Chondrocyte (in vitro differentiated cells): ENCODE measurements around the gene ADM. TPM values are rescaled to one million over a fixed set of nuclear protein-coding genes. Genes with fewer than 3 reads are reported as not detected.

Experiments
- DNase-seq: peaks from one replicate; pipeline ENCODE4 v3.0.0; 2021; ENCODE audit warnings: mixed read lengths, low spot score
- H3K27ac Mint-ChIP-seq: one replicate; pipeline ENCODE4 v1.8.0; 2021; ENCODE audit warnings: mild to moderate bottlenecking, moderate library complexity, mixed read lengths; ENCODE audit not compliant: unreplicated experiment
- H3K27me3 Mint-ChIP-seq: 2 replicates; pipeline ENCODE4 v1.8.0; 2021; ENCODE audit warnings: low read depth, mixed read lengths
- H3K36me3 Mint-ChIP-seq: 2 replicates; pipeline ENCODE4 v1.8.0; 2021; ENCODE audit warnings: low read depth, mixed read lengths
- H3K4me1 Mint-ChIP-seq: 2 replicates; pipeline ENCODE4 v1.8.0; 2021; ENCODE audit warnings: low read depth, mild to moderate bottlenecking, mixed read lengths
- H3K4me3 Mint-ChIP-seq: one replicate; pipeline ENCODE4 v1.8.0; 2021; ENCODE audit warnings: mild to moderate bottlenecking, moderate library complexity, mixed read lengths; ENCODE audit not compliant: unreplicated experiment
- H3K9me3 Mint-ChIP-seq: 2 replicates; pipeline ENCODE4 v1.8.0; 2021; ENCODE audit warnings: low read depth, mixed read lengths
- CTCF ChIP-seq: fragments of 200-600 bp; sonication (generic); IDR thresholded peaks from 2 replicates; pipeline ENCODE4 v1.5.0; 2021; ENCODE audit warnings: antibody characterized with exemption, mild to moderate bottlenecking, moderate library complexity
- total RNA-seq: library from RNA; stranded (reverse); gene quantifications from 3 replicates; pipeline ENCODE4 v1.2.1, GENCODE V29; 2021

The ADM gene
- total RNA-seq, 1 donor from 2014 or later = 53.8 TPM

DNA sequence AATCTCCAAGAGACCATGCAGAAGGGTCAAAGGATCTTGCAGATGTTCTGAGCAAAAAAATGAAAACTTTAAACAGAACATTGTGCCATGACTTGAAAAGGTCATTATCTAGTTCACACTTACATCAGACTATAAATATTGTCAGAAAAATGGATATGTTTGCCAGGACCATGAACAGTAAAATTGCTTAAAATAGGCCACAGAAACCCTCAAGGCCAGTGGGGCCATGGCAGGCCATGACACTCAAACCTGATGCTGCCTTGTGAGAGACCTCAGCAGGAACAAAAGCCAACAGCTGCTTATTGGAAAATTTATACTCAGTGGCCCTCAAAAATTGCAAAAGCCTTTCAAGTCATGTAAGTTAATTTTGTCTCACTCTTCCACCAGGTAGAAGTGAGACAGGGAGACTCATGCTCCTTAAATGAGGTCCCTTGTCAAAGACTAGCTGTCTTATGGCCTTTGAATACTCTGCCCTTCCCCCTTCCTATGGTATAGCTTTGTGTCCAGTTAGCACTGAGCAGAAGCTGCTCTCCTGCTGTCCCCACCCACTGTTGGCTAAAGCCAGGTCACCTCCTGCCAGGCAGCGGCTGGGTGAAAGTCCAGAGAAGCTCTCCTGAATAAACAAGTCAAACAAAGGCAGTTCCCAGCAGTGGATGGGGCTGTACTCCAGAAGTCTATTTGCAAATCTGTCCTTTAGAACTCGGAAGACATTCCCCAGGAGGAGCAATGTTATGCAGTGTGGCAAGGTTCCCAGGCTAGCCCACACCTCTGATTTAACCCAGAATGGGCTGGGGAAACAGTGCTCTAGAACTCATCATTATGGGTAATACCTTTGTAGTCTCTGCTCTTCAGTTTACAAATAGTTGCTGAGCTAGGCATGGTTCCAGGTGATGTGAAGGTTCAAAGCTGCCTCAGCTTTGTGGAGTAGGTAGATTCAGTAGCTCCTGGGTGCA, 21.4 kb downstream of the ADM start:
- Mint-ChIP-seq H3K4me3 (no peak overlapping the region), H3K4me1 (peaks cover 77% of the 10 kb centered on the region), H3K36me3 (no peaks in the 10 kb centered on the region), H3K27ac (peak overlapping the region; percentile 85), H3K9me3 (no peaks in the 10 kb centered on the region), H3K27me3 (no peaks in the 10 kb centered on the region)
- DNase-seq = no peak
- no peak for TF ChIP-seq CTCF

DNA sequence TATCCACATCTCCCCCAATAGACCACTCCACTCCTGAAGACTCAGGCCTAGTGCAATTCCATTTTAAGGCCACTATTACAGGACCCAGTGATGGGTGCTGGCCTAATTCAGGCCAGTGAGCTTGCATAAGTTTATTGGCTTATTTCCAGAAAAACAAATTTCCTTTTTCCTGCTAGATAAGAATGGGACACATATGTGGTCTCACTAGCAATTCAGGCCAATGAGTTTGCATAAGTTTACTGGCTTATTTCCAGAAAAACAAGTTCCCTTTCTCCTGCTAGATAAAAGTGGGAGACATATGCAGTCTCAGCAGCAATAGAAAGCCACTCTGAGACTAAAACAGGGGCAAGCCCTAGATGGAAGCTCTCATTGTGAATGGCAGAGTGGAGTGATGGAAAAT, 22.4 kb downstream of the ADM start:
- peaks cover 72% of the 10 kb centered on the region for H3K4me1 Mint-ChIP-seq
- DNase-seq = no peak
- H3K9me3 Mint-ChIP-seq = no peaks in the 10 kb centered on the region
- no peaks in the 10 kb centered on the region for H3K27me3 Mint-ChIP-seq
- TF ChIP-seq CTCF = no peak
- no peak overlapping the region for H3K27ac Mint-ChIP-seq
- no peak overlapping the region for H3K4me3 Mint-ChIP-seq
- no peaks in the 10 kb centered on the region for H3K36me3 Mint-ChIP-seq

GRCh38 chr11:10328314-10329098, 23.6 kb downstream of the ADM start:
- TF ChIP-seq CTCF = no peak
- no peak overlapping the region for H3K4me3 Mint-ChIP-seq
- DNase-seq = no peak
- H3K27ac Mint-ChIP-seq = peak overlapping the region; percentile 78
- peaks cover 60% of the 10 kb centered on the region for H3K4me1 Mint-ChIP-seq
- no peaks in the 10 kb centered on the region for H3K27me3 Mint-ChIP-seq
- no peaks in the 10 kb centered on the region for H3K36me3 Mint-ChIP-seq
- H3K9me3 Mint-ChIP-seq = no peaks in the 10 kb centered on the region

DNA sequence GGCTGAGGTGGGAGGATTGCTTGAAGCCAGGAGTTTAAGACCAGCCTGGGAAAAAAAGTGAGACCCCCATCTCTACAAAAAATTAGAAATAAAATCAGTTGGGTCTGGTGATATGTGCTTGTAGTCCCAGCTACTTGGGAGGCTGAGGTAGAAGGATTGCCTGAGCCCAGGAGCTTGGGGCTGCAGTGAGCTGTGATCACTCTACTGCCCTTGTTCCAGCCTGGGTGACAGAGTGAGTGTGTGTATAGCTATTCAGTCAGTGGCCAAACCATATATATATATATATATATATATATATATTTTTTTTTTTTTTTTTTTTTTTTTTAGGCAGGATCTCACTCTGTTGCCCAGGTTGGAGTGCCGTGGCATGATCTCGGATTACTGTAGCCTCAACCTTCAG, 24.5 kb downstream of the ADM start:
- peaks cover 53% of the 10 kb centered on the region for H3K4me1 Mint-ChIP-seq
- peak overlapping the region; percentile 78 for H3K27ac Mint-ChIP-seq
- DNase-seq = no peak
- H3K27me3 Mint-ChIP-seq = no peaks in the 10 kb centered on the region
- TF ChIP-seq CTCF = no peak
- H3K9me3 Mint-ChIP-seq = no peaks in the 10 kb centered on the region
- H3K36me3 Mint-ChIP-seq = no peaks in the 10 kb centered on the region
- H3K4me3 Mint-ChIP-seq = no peak overlapping the region

GRCh38 chr11:10329935-10330334, 25.1 kb downstream of the ADM start:
- H3K9me3 Mint-ChIP-seq = no peaks in the 10 kb centered on the region
- H3K36me3 Mint-ChIP-seq = no peaks in the 10 kb centered on the region
- DNase-seq = no peak

More at GRCh38 chr11:10329935-10330334, 25.1 kb downstream of the ADM start:
- Mint-ChIP-seq H3K27ac (no peak overlapping the region), H3K4me1 (peaks cover 47% of the 10 kb centered on the region), H3K4me3 (no peak overlapping the region), H3K27me3 (no peaks in the 10 kb centered on the region)
- no peak for TF ChIP-seq CTCF
